Caco-2 (cell line): Measurements from ENCODE around the gene VIPR2. TPM values are rescaled to one million over a fixed set of nuclear protein-coding genes. Genes with fewer than 3 reads are reported as not detected.

Experiments used
- BruUV-seq: library from RNA; stranded (reverse); fragments of 400-500 nt; replicated peaks from 2 replicates; lab custom pipeline; 2021; lab: Mats Ljungman, UMichigan
- CTCF ChIA-PET: fragments of 300-600 bp; sonication (Branson Sonifier 250); formaldehyde crosslinking; loops from one replicate; lab custom pipeline; 2022; ENCODE audit warnings: antibody characterized with exemption; lab: Charles Lee
- POLR2A ChIA-PET: fragments of 300-600 bp; sonication (Branson Sonifier 250); formaldehyde crosslinking; loops from one replicate; lab custom pipeline; 2022; ENCODE audit warnings: antibody characterized with exemption; lab: Charles Lee
- DNase-seq, 2 experiments: peaks; one replicate each; pipeline versions ENCODE4 v3.0.0 to v3.0.0-alpha.2; 2020 to 2022
- H3K27me3 ChIP-seq: replicated peaks from 2 replicates; pipeline ENCODE4 v1.6.0; 2011; ENCODE audit warnings: low read length; ENCODE audit not compliant: control insufficient read depth, insufficient read depth
- H3K36me3 ChIP-seq: 2 replicates; pipeline ENCODE4 v1.5.1; 2011; ENCODE audit warnings: low read length; ENCODE audit not compliant: control insufficient read depth, insufficient read depth
- H3K4me1 ChIP-seq: fragments of 250-450 bp; sonication (Bioruptor Pico); 2 replicates; pipeline ENCODE4 v1.5.1; 2020; ENCODE audit warnings: mild to moderate bottlenecking
- H3K4me3 ChIP-seq: 2 replicates; pipeline ENCODE4 v1.5.1; 2011; ENCODE audit warnings: low read depth, mild to moderate bottlenecking, control low read depth, low read length
- H3K9me3 ChIP-seq: fragments of 250-450 bp; sonication (Bioruptor Pico); 2 replicates; pipeline ENCODE4 v1.5.1; 2020; ENCODE audit warnings: mild to moderate bottlenecking, moderate library complexity
- H3K27ac Mint-ChIP-seq: one replicate; pipeline ENCODE4 v1.8.0; 2022; ENCODE audit warnings: mixed read lengths; ENCODE audit not compliant: unreplicated experiment
- H3K27me3 Mint-ChIP-seq: one replicate; pipeline ENCODE4 v1.8.0; 2022; ENCODE audit warnings: mixed read lengths; ENCODE audit not compliant: insufficient read depth, unreplicated experiment
- H3K36me3 Mint-ChIP-seq: one replicate; pipeline ENCODE4 v1.8.0; 2022; ENCODE audit warnings: mild to moderate bottlenecking, mixed read lengths; ENCODE audit not compliant: insufficient read depth, unreplicated experiment
- H3K4me1 Mint-ChIP-seq: one replicate; pipeline ENCODE4 v1.8.0; 2022; ENCODE audit warnings: low read depth, mixed read lengths; ENCODE audit not compliant: unreplicated experiment
- H3K4me3 Mint-ChIP-seq: one replicate; pipeline ENCODE4 v1.8.0; 2022; ENCODE audit warnings: mild to moderate bottlenecking, moderate library complexity, mixed read lengths; ENCODE audit not compliant: unreplicated experiment
- H3K9me3 Mint-ChIP-seq: one replicate; pipeline ENCODE4 v1.8.0; 2022; ENCODE audit warnings: mixed read lengths; ENCODE audit not compliant: unreplicated experiment
- intact Hi-C: fragments of 100-400 bp; cut with micrococcal nuclease; formaldehyde crosslinking; loops from one replicate; pipeline ENCODE4 v1.10.0; 2022; ENCODE audit not compliant: unreplicated experiment
- total RNA-seq: library from RNA; stranded (reverse); gene quantifications from 2 replicates; pipeline ENCODE4 v1.2.3, GENCODE V29; 2022
- TF ChIP-seq, protein P1 (sequence below), 2 experiments: fragments of 200-600 bp in 1 of 2; IDR thresholded peaks; 1 replicate in 1 of 2; 2 replicates in 1 of 2; pipeline versions ENCODE4 v1.5.1 to v1.8.0; 2011 to 2022; ENCODE audit warnings: antibody characterized with exemption in 1 of 2, control low read depth in 1 of 2, inconsistent platforms in 1 of 2, low read depth in 1 of 2, low read length in 1 of 2, mild to moderate bottlenecking in 1 of 2, moderate library complexity in 1 of 2; ENCODE audit not compliant: insufficient read depth in 1 of 2, severe bottlenecking in 1 of 2, unreplicated experiment in 1 of 2

Gene VIPR2
- total RNA-seq, 1 experiment from 2014 or later: not detected

DNA sequence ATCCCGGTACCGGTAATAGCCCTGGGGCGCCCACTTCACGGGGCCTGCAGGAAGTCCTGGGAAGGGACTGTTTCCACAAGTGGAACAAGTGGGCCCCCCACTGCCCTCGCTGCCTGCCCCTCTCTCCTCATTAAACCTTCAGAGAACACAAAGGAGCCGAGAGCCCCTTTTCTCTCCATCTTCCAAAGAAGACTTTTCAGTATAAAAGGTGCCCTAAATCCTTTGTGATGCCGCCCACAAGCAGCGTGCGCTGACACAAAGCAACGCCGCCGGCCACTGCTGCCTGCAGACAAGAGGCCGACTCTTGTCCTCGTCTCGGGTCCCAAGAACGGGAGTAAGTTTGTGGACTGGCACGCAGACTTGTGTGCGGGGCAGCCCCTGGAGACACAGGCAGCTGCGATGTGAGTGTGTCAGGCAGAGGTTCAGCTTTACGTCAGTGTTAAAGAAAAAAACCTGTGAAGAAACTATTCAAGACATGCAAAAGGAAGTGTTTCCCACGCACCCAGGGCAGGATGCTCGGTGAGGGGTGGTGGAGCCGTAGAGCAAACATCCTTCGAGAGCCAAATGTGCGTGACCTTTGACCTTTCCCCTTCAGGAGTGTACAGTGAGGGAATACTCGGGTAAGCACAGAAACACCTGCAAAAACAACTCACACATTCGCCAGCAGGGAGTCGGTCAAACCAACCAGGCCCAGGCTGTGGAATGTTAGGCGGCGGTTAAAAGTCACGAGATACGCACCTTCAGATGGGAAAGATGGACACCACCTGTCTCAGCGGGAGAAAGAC, 118.2 kb downstream of the VIPR2 start:
- CTCF ChIA-PET: no interaction called here

DNA sequence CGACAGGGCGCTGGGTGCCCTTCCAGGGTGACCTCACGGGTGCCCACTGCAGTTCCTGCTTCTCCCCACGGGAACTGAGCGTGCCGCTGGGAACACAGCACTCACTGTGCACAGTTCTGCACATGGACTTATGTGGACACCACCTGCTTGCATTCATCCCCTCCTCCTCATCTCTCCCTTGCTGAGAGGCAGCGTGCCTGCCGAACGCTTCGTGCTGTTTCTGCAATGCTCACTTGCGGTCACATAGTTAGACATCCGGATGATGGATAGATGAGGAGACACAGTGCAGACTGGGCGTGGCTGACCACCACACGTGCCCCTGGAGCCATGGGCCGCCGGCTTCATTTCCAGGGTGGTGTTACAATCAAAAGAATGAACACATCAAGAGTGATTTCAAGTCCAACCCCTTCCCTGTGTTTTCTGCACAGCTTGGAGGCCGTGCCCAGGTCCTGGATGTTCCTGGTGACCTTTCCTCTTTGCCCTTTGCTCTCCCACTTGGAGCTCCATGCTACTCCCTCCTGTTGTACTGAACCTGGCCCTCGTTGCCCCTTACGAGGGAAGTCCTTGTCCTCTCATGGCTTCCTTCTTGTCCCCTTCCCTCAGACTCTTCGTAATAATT, 119.4 kb downstream of the VIPR2 start:
- TF ChIP-seq, protein P1, sequence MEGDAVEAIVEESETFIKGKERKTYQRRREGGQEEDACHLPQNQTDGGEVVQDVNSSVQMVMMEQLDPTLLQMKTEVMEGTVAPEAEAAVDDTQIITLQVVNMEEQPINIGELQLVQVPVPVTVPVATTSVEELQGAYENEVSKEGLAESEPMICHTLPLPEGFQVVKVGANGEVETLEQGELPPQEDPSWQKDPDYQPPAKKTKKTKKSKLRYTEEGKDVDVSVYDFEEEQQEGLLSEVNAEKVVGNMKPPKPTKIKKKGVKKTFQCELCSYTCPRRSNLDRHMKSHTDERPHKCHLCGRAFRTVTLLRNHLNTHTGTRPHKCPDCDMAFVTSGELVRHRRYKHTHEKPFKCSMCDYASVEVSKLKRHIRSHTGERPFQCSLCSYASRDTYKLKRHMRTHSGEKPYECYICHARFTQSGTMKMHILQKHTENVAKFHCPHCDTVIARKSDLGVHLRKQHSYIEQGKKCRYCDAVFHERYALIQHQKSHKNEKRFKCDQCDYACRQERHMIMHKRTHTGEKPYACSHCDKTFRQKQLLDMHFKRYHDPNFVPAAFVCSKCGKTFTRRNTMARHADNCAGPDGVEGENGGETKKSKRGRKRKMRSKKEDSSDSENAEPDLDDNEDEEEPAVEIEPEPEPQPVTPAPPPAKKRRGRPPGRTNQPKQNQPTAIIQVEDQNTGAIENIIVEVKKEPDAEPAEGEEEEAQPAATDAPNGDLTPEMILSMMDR (IDR thresholded peaks at IDR 0.05; ENCODE audit: insufficient read depth in 1 of 2, low read depth in 1 of 2, low read length in 1 of 2, severe bottlenecking in 1 of 2, unreplicated experiment in 1 of 2): no peak
- Mint-ChIP-seq H3K27me3 (no peaks in the 10 kb centered on the region), H3K4me1 (no peaks in the 10 kb centered on the region), H3K36me3 (no peaks in the 10 kb centered on the region), H3K4me3 (no peak overlapping the region), H3K9me3 (peaks cover 14% of the 10 kb centered on the region), H3K27ac (no peak overlapping the region)
- intact Hi-C loops: no loop called here
- H3K9me3 ChIP-seq: no peaks in the 10 kb centered on the region
- peaks cover 8% of the 10 kb centered on the region for H3K4me1 ChIP-seq
- ChIA-PET CTCF (no interaction called here), POLR2A (no interaction called here)
- H3K36me3 ChIP-seq: no peaks in the 10 kb centered on the region
- no peaks in the 10 kb centered on the region for H3K27me3 ChIP-seq
- H3K4me3 ChIP-seq: no peak overlapping the region
- no peak for DNase-seq
- BruUV-seq: no TSS peak

More for the DNA sequence above, 118.2 kb downstream of the VIPR2 start:
- POLR2A ChIA-PET: no interaction called here
- Histone ChIP-seq H3K9me3 (no peaks in the 10 kb centered on the region), H3K4me3 (no peak overlapping the region), H3K27me3 (no peaks in the 10 kb centered on the region), H3K36me3 (no peaks in the 10 kb centered on the region), H3K4me1 (peaks cover 8% of the 10 kb centered on the region)
- Mint-ChIP-seq H3K9me3 (peaks cover 7% of the 10 kb centered on the region), H3K4me1 (no peaks in the 10 kb centered on the region), H3K27ac (no peak overlapping the region), H3K27me3 (no peaks in the 10 kb centered on the region), H3K36me3 (no peaks in the 10 kb centered on the region), H3K4me3 (no peak overlapping the region)
- no TSS peak for BruUV-seq
- intact Hi-C loops: no loop called here
- DNase-seq: no peak
- TF ChIP-seq, protein P1 (IDR thresholded peaks at IDR 0.05; ENCODE audit: insufficient read depth in 1 of 2, low read depth in 1 of 2, low read length in 1 of 2, severe bottlenecking in 1 of 2, unreplicated experiment in 1 of 2): no peak

DNA sequence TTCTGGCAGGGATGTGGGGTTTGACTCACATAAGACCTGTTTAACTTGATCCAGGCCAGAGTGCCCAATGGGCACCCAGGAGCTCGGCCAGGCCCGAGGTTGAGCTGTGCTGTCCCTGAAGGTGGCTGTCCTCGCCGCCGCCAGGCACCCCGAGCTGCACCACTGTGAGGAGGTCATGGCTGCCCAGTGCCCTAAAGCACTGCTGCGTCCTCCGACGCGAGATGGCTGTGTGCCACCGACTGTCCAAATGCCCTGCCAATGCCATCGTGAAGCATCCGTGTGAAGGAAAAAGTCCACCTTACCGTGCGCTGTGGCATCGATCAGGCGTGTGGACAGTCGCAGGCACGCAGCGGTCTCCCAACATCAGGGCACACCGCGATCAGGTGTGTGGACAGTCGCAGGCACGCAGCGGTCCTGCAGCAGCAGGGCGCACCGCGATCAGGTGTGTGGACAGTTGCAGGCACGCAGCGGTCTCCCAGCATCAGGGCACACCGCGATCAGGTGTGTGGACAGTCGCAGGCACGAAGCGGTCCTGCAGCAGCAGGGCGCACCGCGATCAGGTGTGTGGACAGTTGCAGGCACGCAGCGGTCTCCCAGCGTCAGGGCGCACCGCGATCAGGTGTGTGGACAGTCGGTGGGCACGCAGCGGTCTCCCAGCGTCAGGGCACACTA, 120.3 kb downstream of the VIPR2 start:
- H3K9me3 Mint-ChIP-seq: peaks cover 18% of the 10 kb centered on the region
- H3K27me3 ChIP-seq: no peaks in the 10 kb centered on the region
- intact Hi-C loops: no loop called here
- H3K4me1 ChIP-seq: peaks cover 8% of the 10 kb centered on the region
- no peaks in the 10 kb centered on the region for H3K36me3 Mint-ChIP-seq
- H3K27ac Mint-ChIP-seq: no peak overlapping the region
- H3K9me3 ChIP-seq: 0 out of 2 replicates have a peak, but pooled peaks cover 3% of the 10 kb centered on the region
- BruUV-seq: no TSS peak
- no peak overlapping the region for H3K4me3 Mint-ChIP-seq
- ChIA-PET POLR2A (no interaction called here), CTCF (no interaction called here)
- no peaks in the 10 kb centered on the region for H3K4me1 Mint-ChIP-seq
- H3K4me3 ChIP-seq: no peak overlapping the region
- TF ChIP-seq, protein P1 (IDR thresholded peaks at IDR 0.05; ENCODE audit: insufficient read depth in 1 of 2, low read depth in 1 of 2, low read length in 1 of 2, severe bottlenecking in 1 of 2, unreplicated experiment in 1 of 2): no peak
- no peak for DNase-seq
- no peaks in the 10 kb centered on the region for H3K27me3 Mint-ChIP-seq
- H3K36me3 ChIP-seq: no peaks in the 10 kb centered on the region
